ENCODE measurements around the gene ZNF442.
"Not testable (repeated sequence)": the region's sequence is repeated elsewhere in the genome, so short reads cannot be mapped to it uniquely, and the experiment has no call there.

ZNF442 gene

DNA sequence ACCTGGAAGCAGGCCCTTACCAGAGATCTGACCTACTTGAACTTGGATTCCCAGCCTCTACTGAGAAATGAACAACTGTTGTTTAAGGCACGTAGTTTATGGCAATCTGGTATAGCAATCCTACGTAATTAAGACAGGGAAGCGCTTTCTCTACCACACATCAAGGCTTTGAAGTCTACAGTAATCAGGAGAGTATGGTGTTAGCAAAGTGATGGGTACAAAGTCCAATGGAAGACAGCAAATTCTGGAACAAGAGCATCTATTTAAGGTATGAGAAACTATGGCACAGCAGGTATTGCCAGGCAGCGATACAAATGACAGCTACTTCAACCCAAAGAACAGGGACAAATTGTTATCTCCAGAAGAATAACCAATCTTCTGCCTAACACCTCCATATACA lies 35.1 kb downstream of the ZNF442 start:
- no peak for DNase-seq (ENCODE audit: low read depth in 2 of 2)

DNA sequence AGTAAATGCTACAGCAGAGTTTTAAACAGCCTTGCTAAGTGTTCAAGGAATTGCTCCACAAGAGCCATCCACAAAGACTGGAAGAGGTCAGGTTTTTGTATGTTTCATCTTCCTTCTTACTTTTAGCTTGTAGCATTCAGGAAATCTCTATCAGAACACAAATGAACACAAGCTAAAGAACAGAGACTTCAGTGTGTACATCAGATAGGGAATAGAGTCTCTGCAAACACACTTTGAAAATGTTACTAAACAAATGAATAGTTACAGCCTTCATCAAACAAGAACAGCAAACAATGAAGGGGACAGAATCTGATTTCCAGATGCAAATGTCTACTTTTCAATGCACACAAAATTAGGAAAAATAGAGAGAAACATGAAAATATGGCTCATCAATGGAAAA lies 39.8 kb downstream of the ZNF442 start:
- no peak for DNase-seq (ENCODE audit: low read depth in 2 of 2)

DNA sequence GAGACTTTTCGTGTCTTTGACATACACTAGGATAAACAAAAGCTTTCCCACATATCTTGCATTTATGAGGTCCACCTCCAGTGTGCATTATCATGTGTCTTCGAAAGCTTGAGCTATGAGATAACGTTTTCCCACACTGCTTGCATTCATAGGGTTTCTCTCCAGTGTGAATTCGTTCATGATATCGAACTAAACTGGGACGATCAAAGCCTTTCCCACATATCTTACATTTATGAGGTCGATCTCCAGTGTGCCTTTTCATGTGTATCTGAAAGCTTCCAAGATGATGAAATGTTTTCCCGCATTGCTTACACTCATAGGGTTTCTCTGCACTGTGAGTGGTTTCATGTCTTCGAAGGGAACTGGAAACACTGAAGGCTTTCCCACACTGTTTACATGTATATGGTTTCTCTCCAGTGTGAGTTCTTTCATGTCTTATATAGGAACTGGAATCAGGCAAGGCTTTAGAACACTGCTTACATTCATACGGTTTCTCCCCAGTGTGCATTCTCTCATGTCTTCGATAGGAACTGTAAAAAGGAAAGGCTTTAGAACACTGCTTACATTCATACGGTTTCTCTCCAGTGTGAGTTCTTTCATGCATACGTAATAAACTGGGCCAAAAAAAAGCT lies 46.6 kb downstream of the ZNF442 start:
- no peak for DNase-seq (ENCODE audit: low read depth in 2 of 2)

DNA sequence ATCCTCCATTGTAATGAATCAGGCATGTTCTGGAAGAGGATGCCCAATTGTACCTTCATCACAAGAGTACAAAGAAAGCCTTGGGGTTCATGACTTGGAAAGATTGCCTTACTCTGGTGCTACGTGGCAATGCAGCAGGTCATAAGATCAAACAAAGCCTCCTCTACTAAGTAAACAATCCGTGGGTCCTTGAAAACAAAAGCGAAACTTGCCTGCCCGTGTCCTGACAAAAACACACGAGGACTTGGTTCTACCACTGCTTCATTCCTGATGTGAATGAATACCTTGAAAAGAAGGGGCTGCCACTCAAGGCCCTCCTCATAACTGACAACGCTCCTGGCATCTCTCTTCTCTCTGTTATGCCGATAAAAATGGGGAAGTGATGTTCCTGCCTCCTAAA lies 50.9 kb downstream of the ZNF442 start:
- no peak for DNase-seq (ENCODE audit: low read depth in 2 of 2)

DNA sequence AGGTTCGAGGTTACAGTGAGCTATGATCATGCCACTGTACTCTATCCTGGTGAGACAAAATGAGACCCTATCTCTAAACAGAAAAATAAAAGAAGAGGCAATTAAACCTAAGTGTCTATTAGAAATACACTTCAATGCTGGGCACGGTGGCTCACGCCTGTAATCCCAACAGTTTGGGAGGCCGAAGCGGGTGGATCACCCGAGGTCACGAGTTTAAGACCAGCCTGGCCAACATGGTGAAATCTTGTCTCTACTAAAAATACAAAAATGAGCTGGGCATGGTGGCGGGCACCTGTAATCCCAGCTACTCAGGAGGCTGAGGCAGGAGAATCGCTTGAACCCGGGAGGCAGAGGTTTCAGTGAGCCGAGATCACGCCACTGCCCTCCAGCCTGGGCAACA lies 56.6 kb downstream of the ZNF442 start:
- not testable (repeated sequence) for DNase-seq (ENCODE audit: low read depth in 2 of 2)

Data from stimulated activated CD8-positive, alpha-beta memory T cell treated with anti-CD3 and anti-CD28 coated beads, Interleukin-15, amount 100 ng/mL, for 4 hours (primary cell).